T follicular helper cell (primary cell): Measurements from ENCODE around the gene PLXNC1.

Experiments used
- DNase-seq: peaks from one replicate; pipeline ENCODE4 v3.0.0-alpha.2; 2020; ENCODE audit warnings: low read depth

Gene PLXNC1

DNA sequence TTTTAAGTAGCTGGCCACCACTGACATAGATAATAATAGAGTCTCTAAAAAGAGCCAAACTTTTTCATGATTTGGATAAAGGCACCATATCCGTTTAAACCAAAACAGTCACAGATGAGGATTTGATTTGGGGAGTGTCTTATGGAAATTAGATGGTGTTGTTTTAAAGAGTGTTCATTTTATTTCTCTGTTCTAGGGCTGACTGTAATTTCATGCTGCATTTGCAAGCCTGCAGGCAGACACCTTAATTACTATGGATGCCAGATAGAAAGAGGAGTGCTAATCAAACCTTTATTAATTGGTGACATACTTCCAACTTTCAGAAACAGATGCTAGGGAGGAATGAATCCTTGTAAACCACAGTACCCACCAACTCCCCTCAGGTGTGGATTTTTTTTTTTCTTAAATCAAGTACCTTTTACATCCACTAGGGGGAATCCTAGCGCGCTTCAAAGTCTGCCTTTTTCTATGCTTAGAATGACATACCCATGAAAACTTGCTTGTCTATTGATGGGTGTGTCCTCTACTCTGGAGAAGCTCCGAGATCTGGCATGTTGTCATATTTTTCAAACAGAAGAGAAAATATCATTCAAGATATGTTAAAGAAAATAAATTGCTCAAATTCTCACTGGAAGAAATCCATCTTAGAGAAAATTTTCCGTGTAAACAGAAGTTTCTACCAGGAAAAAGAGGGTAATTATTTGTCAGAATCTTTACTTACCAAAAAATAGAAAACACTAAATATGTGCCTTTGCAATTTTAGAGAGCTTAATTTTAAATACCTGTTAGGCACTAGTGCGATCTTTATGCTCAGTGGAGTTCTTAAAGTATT, 14.2 kb upstream of the PLXNC1 start:
- DNase-seq, result peak; percentile 14

DNA sequence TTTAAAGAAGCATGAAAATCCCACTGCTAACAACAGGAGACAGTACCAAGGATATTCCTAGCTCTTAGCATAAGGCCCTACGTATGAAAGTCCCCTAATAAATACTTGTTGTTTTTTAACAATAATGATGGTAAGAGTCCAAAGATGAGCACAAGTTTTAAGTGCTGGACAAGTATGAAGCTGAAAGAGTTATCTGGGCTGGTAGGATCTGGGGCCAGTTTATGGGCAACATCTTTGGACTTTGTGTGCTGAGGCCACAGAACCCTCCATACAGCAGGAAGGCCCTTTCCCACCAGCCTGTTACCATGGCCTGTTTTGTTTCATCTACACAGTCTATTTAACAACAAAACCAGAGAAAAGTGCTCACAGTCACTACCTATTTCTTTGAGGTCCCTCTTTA, 12.5 kb upstream of the PLXNC1 start:
- no peak for DNase-seq

GRCh38 chr12:94139816-94140215, 8.6 kb upstream of the PLXNC1 start:
- no peak for DNase-seq

DNA sequence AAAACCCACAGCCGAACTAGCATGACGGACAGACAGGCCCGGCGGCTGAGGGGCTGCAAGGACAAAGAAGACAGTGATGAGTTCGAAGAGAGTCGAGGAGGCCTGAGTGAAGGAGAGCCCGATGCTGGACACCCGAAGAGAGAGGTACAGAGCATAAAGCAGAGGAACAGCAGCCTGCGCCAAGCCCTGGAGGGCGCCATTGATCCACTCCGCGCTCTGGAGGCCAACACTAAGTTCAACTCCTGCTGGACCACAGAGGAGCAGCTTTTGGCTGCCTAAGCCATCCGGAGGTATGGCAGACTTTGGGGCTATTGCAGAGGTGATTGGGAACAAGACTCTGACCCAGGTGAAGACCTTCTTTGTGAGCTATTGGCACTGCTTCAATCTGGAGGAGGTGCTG, 7.8 kb upstream of the PLXNC1 start:
- peak; percentile 23 for DNase-seq

GRCh38 chr12:94141004-94141764, 7.2 kb upstream of the PLXNC1 start:
- no peak for DNase-seq

DNA sequence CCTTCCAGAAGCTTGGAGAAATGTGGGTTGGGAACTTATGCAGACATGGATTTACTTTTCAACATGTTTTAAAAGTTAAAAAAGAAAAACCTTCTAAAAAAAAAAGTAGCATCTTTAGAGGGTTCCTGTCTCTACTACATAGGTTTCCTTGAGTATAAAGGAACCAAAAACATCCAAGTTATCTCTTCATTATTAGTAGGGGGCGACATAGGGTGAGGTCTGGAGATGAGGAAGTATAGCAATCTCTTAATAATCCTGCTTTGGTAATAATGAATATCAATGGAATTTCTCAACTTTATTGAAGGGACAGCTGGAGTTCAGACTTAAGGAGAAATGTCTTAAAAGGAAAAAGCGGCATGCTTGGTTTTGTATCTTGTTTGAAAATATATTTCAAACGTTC, 6.5 kb upstream of the PLXNC1 start:
- DNase-seq, result no peak

- no peak for DNase-seq
Observed at GRCh38 chr12:94143438-94143837, 4.9 kb upstream of the PLXNC1 start.

DNA sequence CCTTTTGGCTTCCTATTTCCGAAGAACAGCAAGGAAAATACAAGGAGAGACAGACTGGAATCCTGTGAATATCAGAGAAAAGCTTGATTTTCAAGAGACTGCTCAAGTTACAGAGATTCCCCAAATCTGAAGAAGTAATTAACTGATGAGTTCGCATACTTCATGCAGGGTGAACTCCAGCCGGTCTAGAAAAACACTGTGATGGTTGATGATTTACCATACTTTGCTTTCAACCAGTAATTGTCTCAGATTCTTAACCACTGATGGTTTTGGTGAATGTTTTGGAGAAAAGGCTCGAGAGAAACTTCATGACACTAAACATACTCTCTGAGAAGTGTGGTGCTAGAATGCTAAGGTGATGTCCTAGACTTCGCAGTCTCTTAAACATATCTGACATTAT, 4.4 kb upstream of the PLXNC1 start:
- no peak for DNase-seq

GRCh38 chr12:94144781-94145180, 3.6 kb upstream of the PLXNC1 start:
- no peak for DNase-seq

- DNase-seq, result no peak
Observed at GRCh38 chr12:94145191-94145983, 3.0 kb upstream of the PLXNC1 start.

DNA sequence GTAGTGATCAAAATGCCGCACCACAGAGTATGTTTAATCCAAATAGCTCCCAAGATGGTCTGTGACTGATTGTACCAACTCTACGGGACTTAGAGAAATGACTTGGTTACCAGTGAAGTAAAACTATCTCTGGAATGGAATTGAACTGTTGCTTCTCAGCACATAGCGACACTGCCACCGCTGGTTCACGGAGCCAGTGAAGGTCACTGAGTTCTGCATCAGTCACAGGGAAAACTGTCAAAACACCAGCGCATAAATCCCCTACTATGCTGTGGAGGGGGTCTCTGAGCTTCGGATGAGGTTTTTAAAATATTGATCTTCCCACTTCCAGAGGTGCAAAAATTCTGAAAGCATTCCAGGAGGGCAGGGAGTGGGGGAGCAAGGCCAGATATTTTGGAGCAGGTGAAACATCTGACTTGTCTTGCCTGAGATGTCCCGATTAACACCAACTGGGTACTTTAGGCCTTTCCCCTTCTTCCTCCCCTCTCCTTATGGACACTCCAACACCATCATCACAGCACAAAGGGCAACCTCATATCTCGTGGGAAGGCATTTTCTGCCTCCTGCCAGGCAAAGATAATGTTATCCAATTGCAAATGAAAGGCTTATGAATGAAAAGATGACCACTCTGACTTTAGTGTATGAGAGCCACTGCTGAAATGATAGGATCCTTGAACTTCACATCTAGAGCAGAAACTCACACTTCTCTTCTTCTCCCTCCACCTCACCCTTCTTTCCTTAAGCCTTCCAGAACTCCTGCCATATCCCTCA, 2.0 kb upstream of the PLXNC1 start:
- no peak for DNase-seq

DNA sequence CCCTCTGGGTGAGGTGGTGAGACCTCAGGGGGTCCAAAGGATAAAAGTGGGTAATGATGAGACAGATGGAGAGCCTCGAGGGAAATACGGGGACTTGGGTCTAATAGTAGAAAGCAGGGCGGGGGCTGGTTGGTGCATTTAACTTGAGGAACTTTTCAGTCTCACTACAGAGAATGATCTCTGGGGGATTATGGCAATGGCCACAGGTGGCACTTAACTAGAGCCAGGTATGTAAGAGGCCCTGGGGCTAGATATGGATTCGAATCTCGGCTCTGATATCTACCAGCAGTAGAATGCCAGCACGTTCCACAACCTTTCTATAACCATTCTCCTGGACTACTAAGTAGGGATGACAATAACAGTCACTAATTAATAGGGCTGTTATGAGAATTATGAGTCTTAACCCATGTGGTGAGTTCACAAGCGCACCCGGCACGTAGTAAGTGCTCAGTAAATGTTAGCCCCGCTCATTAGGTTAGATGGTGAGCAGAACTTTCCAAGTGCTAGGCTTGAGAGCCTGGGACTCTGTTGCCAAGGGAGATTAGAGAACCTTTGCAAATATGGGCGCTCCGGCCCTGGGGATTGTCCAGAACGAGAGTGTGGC, 888 bp upstream of the PLXNC1 start:
- DNase-seq, result no peak

DNA sequence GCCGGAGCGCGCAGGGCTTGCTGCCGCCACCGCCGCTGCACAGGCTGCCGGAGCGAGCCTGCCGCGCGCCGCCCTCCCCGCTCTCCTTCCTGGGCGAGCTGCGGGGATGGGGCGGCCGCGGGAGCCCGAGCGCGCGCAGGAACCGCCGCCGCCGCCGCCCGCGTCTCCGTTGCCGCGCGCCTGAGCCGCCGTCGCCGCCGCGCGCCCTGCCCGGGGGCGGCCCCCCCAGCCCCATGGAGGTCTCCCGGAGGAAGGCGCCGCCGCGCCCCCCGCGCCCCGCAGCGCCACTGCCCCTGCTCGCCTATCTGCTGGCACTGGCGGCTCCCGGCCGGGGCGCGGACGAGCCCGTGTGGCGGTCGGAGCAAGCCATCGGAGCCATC, 352 bp downstream of the PLXNC1 start:
- no peak for DNase-seq

DNA sequence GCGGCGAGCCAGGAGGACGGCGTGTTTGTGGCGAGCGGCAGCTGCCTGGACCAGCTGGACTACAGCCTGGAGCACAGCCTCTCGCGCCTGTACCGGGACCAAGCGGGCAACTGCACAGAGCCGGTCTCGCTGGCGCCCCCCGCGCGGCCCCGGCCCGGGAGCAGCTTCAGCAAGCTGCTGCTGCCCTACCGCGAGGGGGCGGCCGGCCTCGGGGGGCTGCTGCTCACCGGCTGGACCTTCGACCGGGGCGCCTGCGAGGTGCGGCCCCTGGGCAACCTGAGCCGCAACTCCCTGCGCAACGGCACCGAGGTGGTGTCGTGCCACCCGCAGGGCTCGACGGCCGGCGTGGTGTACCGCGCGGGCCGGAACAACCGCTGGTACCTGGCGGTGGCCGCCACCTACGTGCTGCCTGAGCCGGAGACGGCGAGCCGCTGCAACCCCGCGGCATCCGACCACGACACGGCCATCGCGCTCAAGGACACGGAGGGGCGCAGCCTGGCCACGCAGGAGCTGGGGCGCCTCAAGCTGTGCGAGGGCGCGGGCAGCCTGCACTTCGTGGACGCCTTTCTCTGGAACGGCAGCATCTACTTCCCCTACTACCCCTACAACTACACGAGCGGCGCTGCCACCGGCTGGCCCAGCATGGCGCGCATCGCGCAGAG, 873 bp downstream of the PLXNC1 start:
- DNase-seq, result peak; percentile 12

DNA sequence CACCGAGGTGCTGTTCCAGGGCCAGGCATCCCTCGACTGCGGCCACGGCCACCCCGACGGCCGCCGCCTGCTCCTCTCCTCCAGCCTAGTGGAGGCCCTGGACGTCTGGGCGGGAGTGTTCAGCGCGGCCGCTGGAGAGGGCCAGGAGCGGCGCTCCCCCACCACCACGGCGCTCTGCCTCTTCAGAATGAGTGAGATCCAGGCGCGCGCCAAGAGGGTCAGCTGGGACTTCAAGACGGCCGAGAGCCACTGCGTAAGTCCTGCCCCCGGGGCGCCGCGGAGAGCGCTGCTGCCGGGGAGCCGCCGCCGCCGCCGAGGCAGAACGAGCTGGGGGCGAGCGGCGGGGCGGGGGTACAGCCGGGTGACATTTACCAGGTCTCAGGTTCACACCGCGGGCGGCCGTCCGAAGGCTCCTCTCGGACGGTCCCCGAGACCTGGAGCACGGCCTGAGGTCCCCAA, 1.4 kb downstream of the PLXNC1 start:
- DNase-seq, result no peak

- no peak for DNase-seq
Observed at GRCh38 chr12:94150240-94151121, 2.1 kb downstream of the PLXNC1 start.

DNA sequence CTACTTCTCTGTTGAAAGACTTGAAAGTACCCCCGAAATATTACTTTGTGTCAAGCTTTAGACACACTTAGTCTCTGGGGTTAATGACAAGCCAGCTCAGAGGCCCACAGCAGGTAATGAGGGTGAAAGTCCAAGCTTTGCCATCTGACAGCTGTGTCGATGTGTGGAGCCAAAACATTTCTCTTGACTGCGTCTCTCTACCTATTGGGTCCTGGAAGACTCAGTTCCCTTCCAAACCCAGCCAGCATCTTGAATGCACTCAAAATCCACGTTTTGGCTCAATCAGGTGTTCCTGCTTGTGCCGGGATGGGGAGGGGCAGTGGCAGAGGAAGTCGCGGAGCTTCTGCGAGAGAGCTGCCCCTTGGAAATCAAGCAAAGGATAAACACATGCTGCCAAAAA, 3.2 kb downstream of the PLXNC1 start:
- DNase-seq, result no peak

- DNase-seq, result no peak
Observed at GRCh38 chr12:94152292-94153078, 4.1 kb downstream of the PLXNC1 start.

- no peak for DNase-seq
Observed at GRCh38 chr12:94157181-94157580, 8.8 kb downstream of the PLXNC1 start.
